Naive thymus-derived CD8-positive, alpha-beta T cell (primary cell): Measurements from ENCODE around the gene CD70. TPM values are rescaled to one million over a fixed set of nuclear protein-coding genes. Genes with fewer than 3 reads are reported as not detected.
"Not testable (repeated sequence)": the region's sequence is repeated elsewhere in the genome, so short reads cannot be mapped to it uniquely, and the experiment has no call there.

Experiments used
- ATAC-seq, 2 donors: fragments of 150-1000 bp; cut with Tn5 transposase in 1 of 2; sonication (Bioruptor Pico), chemical (Tn5 transposase) in 1 of 2; 1 replicate in 1 of 2; 2 replicates in 1 of 2; pipeline ENCODE4 v1.10.0; 2021; ENCODE audit warnings: mild to moderate bottlenecking in 2 of 2, moderate library complexity in 2 of 2
- POLR2A ChIA-PET: fragments of 350-600 bp; sonication (Branson Sonifier 250); formaldehyde crosslinking; loops from one replicate; lab custom pipeline; 2021; ENCODE audit warnings: antibody characterized with exemption; lab: Charles Lee
- DNase-seq, 10 donors: peaks; one replicate each; pipeline versions ENCODE4 v3.0.0 to v3.0.0-alpha.2; 2020 to 2022
- H3K27ac Mint-ChIP-seq, 10 donors: one replicate each; pipeline ENCODE4 v1.8.0; 2020 to 2022; ENCODE audit warnings: mild to moderate bottlenecking in 10 of 10, mixed read lengths in 10 of 10, moderate library complexity in 4 of 10, inconsistent platforms in 1 of 10
- H3K27me3 Mint-ChIP-seq, 5 donors: one replicate each; pipeline ENCODE4 v1.8.0; 2021 to 2022; ENCODE audit warnings: mixed read lengths in 5 of 5
- H3K36me3 Mint-ChIP-seq, 3 donors: one replicate each; pipeline ENCODE4 v1.8.0; 2020 to 2022; ENCODE audit warnings: mixed read lengths in 3 of 3, mild to moderate bottlenecking in 2 of 3, inconsistent platforms in 1 of 3
- H3K4me1 Mint-ChIP-seq, 4 donors: one replicate each; pipeline ENCODE4 v1.8.0; 2021 to 2022; ENCODE audit warnings: mixed read lengths in 4 of 4
- H3K4me3 Mint-ChIP-seq, 10 donors: one replicate each; pipeline ENCODE4 v1.8.0; 2020 to 2022; ENCODE audit warnings: mild to moderate bottlenecking in 10 of 10, mixed read lengths in 10 of 10, moderate library complexity in 6 of 10, inconsistent platforms in 1 of 10
- H3K9me3 Mint-ChIP-seq, 9 donors: one replicate each; pipeline ENCODE4 v1.8.0; 2020 to 2022; ENCODE audit warnings: mixed read lengths in 9 of 9, mild to moderate bottlenecking in 3 of 9, inconsistent platforms in 1 of 9, moderate library complexity in 1 of 9
- polyA plus RNA-seq, 3 donors: library from polyadenylated mRNA; unstranded; fragments of 300-500 nt; fragmentation: Illumina TruSeq; gene quantifications; one replicate each; pipeline ENCODE4 v1.2.3, GENCODE V29; 2021
- total RNA-seq, 8 experiments: library from RNA in 2 of 8; stranded (reverse) in 2 of 8; gene quantifications; one replicate each; pipeline ENCODE4 v1.2.3 and lab custom pipeline; 2021 to 2026

CD70 gene
- total and polyA plus RNA-seq, 5 experiments from 2014 or later = 0.90 TPM; not detected in 4

DNA sequence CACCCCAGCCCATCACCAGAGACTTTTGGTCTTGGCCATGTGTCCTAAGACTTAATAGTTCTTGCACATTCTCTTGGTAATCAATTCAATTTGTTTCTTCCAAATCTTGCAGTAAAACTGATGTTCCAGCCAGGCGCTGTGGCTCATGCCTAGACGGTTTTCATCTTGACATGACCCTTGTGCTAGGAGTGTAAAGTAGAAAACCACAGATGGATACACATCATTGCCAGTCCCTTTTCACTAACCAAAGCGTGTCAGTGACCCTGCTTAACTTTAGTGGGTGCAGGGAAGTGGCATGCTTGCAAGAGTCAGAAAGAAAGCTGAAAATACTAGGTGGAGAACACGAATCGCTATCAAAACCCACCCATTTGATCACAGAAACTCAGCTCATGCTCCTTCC, 18.0 kb upstream of the CD70 start:
- no peak for ATAC-seq
- POLR2A ChIA-PET = interaction anchor here (0.6 kb wide), 2 partner anchors 14 to 122 kb away, joined by 3 read pairs; no protein-coding TSS in a partner anchor

DNA sequence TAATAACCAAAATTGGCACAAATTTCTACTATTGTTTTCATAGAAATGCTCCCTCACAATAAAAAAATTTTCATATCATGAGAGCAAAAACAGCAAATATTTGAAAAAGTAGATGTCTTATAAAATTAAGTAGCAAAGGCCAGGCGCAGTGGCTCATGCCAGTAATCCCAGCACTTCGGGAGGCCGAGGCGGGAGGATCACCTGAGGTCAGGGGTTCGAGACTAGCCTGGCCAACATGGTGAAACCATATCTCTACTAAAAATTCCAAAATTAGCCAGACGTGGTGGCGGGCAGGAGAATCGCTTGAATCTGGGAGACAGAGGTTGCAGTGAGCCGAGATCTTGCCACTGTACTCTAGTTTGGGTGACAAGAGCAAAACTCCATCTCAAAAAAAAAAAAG, 17.2 kb upstream of the CD70 start:
- H3K9me3 Mint-ChIP-seq, H3K27ac Mint-ChIP-seq, H3K36me3 Mint-ChIP-seq, DNase-seq, H3K4me3 Mint-ChIP-seq, ATAC-seq: not testable (repeated sequence)
- POLR2A ChIA-PET = interaction anchor here (0.7 kb wide), 1 partner anchor 89 kb away, joined by 3 read pairs; no protein-coding TSS in a partner anchor
- Mint-ChIP-seq H3K27me3 (peaks cover 7 to 29% (median 14%) of the 10 kb centered on the region in 5 donors), H3K4me1 (peaks cover 7 to 12% (median 9%) of the 10 kb centered on the region in 4 donors)

More for the DNA sequence above, 18.0 kb upstream of the CD70 start:
- Mint-ChIP-seq H3K27me3 (peaks cover 7 to 32% (median 14%) of the 10 kb centered on the region in 5 donors), H3K4me3 (no peak overlapping the region), H3K27ac (no peak overlapping the region), H3K36me3 (peaks cover 0 to 3% (median 0%) of the 10 kb centered on the region in 3 donors), H3K9me3 (peaks cover 0 to 3% (median 0%) of the 10 kb centered on the region in 9 donors), H3K4me1 (peaks cover 2 to 5% (median 5%) of the 10 kb centered on the region in 4 donors)
- no peak for DNase-seq

DNA sequence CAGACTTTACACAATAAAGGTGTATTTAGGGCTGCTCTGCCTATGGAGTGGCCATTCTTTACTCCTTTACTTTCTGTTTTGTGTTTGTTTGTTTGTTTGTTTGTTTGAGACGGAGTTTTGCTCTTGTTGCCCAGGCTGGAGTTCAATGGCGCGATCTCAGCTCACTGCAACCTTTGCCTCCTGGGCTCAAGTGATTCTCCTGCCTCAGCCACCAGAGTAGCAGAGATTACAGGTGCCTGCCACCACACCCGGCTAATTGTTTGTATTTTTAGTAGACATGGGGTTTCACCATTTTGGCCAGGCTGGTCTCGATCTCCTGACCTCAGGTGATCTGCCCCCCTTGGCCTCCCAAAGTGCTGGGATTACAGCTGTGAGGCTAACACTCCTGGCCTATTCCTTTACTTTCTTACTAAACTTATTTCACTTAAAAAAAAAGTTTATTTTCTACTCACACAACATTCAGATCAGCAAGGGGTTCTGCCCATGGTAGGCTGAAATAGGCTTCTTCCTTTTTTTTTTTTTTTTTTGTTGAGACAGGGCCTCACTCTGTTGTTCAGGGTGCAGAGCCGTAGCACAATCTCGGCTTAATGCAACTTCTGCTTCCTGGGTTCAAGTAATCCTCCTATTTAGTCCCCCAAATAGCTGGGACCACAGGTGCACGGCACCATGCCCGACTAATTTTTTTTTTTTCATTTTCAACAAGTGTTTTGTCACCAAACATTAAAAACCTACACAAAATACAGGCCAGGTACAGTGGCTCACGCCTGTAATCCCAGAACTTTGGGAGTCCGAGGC, 15.5 kb upstream of the CD70 start:
- DNase-seq, ATAC-seq, H3K36me3 Mint-ChIP-seq, H3K27ac Mint-ChIP-seq, POLR2A ChIA-PET, H3K9me3 Mint-ChIP-seq, H3K4me3 Mint-ChIP-seq: not testable (repeated sequence)
- H3K4me1 Mint-ChIP-seq = peaks cover 9 to 19% (median 12%) of the 10 kb centered on the region in 4 donors
- H3K27me3 Mint-ChIP-seq = peaks cover 0 to 22% (median 11%) of the 10 kb centered on the region in 5 donors

DNA sequence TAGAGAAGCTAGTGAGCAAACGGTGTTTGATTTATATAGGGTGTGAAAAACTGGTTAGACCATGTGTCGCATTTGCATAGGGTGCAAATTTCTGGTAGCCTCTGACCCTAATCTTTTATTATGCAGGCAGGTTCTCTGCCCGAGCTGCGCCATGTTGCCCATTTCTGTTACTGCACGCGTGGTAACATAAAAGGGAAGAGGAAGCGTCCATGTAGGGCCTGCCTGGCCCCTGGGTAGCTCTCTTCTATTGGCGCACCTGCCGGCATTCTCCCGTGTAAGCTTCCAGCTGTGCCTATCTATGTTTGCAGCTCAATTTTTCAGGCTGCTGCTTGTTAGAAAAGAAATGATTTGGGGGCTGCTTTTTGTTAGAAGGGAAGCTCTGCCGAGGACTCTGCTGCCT, 14.0 kb upstream of the CD70 start:
- ATAC-seq = no peak
- peaks cover 10 to 21% (median 14%) of the 10 kb centered on the region in 4 donors for H3K4me1 Mint-ChIP-seq
- H3K36me3 Mint-ChIP-seq = no peaks in the 10 kb centered on the region
- no peak for DNase-seq
- peaks cover 0 to 12% (median 3%) of the 10 kb centered on the region in 5 donors for H3K27me3 Mint-ChIP-seq
- POLR2A ChIA-PET = no interaction called here
- no peak overlapping the region for H3K27ac Mint-ChIP-seq
- no peak overlapping the region for H3K4me3 Mint-ChIP-seq
- H3K9me3 Mint-ChIP-seq = no peaks in the 10 kb centered on the region

DNA sequence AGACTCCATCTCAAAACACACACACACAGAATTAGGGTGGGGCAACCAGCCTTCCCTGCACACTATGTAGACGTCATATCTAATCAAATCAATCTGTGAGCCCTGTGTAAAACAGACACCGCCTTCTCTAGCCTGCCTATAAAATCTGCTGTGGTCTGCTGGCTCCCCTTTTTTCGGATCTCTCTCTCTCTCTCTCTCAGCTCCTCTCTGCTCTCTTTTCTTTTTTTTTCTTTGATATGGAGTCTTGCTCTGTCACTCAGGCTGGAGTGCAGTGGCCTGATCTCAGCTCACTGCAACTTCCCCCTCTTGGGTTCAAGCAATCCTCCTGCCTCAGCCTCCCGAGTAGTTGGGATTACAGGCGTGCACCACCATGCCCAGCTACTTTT, 11.8 kb upstream of the CD70 start:
- H3K27me3 Mint-ChIP-seq = peaks cover 2 to 7% (median 6%) of the 10 kb centered on the region in 5 donors
- H3K27ac Mint-ChIP-seq = peak overlapping the region in 1 of 10 donors; percentile 69
- H3K36me3 Mint-ChIP-seq = no peaks in the 10 kb centered on the region
- DNase-seq (no peak), ATAC-seq (no peak)
- POLR2A ChIA-PET = no interaction called here
- H3K4me1 Mint-ChIP-seq = peaks cover 10 to 21% (median 14%) of the 10 kb centered on the region in 4 donors
- H3K9me3 Mint-ChIP-seq = no peaks in the 10 kb centered on the region
- H3K4me3 Mint-ChIP-seq = no peak overlapping the region

DNA sequence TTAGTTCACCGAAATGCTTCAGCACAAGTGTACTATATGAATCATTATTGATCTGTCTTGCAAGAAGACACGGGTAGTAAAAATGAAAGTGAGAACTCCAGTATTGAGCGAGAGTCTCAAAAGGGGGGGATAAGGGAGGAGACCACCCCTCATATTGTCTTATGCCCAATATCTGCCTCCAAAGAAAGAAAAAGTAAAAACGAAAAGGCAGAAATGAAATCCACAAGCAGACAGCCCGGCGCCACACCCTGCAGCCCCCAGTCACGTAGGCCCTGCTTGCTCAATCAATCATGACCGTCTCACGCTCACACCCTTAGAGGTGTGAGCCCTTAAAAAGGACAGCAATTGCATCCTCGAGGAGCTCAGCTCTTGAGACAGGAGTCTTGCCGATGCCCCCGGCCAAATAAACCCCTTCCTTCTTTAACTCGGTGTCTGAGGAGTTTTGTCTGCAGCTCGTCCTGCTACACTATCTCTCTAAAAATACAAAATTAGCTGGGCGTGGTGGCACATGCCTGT, 10.6 kb upstream of the CD70 start:
- ATAC-seq, POLR2A ChIA-PET, H3K36me3 Mint-ChIP-seq, H3K9me3 Mint-ChIP-seq, DNase-seq, H3K27me3 Mint-ChIP-seq: not testable (repeated sequence)
- Mint-ChIP-seq H3K27ac (peak overlapping the region in 6 of 10 donors; percentile 50 to 71 (median 57)), H3K4me3 (peak overlapping the region in 6 of 10 donors; percentile 18 to 86 (median 46)), H3K4me1 (peaks cover 10 to 21% (median 14%) of the 10 kb centered on the region in 4 donors)

DNA sequence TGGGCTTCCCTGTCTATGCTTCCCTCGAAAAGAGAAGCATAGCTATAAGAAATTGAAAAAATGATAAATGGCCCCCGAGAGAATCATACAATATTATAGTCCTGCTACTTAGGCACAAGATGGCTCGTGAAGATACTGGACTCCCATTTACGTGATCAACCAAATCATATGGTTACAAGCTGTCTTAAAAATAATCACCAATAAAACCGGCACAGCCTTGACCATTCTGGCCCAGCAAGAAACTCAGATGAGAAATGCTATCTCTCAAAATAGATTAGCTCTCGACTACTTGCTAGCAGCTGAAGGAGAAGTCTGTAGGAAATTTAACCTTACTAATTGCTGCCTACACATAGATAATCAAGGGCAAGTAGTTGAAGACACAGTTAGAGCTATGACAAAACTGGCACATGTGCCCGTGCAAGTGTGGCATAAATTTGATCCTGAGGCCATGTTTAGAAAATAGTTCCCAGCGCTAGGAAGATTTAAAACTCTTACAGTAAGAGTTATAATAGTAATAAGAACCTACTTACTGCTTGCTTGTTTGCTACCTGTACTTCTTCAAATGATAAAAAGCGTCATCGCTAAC, 10.1 kb upstream of the CD70 start:
- Mint-ChIP-seq H3K27ac (peak overlapping the region in 2 of 10 donors; percentile 54 to 60), H3K4me3 (peak overlapping the region in 3 of 10 donors; percentile 57 to 86 (median 74)), H3K4me1 (peaks cover 10 to 21% (median 14%) of the 10 kb centered on the region in 4 donors)
- ATAC-seq, H3K27me3 Mint-ChIP-seq, DNase-seq, H3K36me3 Mint-ChIP-seq, POLR2A ChIA-PET, H3K9me3 Mint-ChIP-seq: not testable (repeated sequence)

DNA sequence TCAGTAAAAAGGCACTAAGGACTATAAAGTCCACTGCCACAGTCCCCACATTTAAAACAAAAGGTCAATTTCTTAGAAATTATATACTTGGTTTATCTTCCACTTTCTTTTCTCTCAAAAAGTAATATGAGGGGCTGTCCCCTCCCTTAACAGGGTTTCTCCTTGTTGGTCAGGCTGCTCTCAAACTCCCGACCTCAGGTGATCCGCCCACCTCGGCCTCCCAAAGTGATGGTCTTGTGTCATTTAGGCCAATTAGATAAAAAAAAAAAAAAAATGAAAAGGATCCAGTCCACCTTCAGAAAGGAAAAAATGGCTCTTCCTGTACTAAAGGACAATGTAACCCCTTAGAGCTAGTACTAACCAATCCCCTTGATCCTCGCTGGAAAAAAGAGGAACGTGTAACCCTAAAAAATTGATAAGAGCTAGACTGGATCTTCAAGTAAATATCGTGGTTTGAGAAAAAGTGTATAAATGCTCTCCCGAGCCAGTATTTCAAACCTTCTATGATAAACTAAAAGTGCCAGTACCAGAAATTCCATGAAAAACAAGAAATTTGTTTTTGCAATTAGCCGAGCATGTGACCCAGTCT, 9.0 kb upstream of the CD70 start:
- no peaks in the 10 kb centered on the region for H3K36me3 Mint-ChIP-seq
- no peak overlapping the region for H3K27ac Mint-ChIP-seq
- no peak for DNase-seq
- H3K27me3 Mint-ChIP-seq = peaks cover 2 to 9% (median 7%) of the 10 kb centered on the region in 5 donors
- POLR2A ChIA-PET = interaction anchor here (0.7 kb wide), 1 partner anchor 10 kb away, joined by 3 read pairs; no protein-coding TSS in a partner anchor
- no peaks in the 10 kb centered on the region for H3K9me3 Mint-ChIP-seq
- H3K4me1 Mint-ChIP-seq = peaks cover 10 to 21% (median 14%) of the 10 kb centered on the region in 4 donors
- no peak overlapping the region for H3K4me3 Mint-ChIP-seq
- ATAC-seq = no peak

DNA sequence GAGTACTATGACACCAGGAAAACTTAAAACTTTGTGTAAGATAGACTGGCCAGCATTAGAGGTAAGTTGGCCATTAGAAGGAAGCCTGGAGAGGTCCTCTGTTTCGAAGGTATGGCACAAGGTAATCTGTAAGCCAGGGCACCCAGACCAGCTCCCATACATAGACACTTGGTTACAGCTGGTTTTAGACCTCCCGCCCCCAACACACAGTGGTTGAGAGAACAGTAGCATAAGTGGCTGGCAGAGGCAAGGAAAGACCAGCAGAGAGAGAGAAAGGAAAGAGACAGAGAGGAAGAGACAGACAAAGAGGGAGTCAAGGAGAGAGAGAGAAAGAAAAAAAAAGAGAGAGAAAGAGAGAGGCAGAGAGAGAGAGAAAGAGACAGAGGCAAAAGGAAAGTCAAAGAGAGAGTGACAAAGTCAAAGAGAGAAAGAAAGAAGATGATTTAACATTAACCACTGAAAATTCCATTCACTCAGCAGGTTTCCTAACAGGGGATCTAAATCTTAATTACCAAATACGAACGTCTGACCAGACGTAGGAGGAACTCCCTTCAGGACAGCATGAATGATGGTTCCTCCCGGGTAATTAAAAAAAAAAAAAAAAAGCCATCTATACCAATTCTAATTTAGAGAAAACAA, 7.4 kb upstream of the CD70 start:
- H3K9me3 Mint-ChIP-seq, DNase-seq, H3K36me3 Mint-ChIP-seq, ATAC-seq, POLR2A ChIA-PET, H3K4me3 Mint-ChIP-seq: not testable (repeated sequence)
- Mint-ChIP-seq H3K27me3 (peaks cover 8 to 21% (median 15%) of the 10 kb centered on the region in 5 donors), H3K4me1 (peaks cover 3 to 13% (median 6%) of the 10 kb centered on the region in 4 donors), H3K27ac (peak overlapping the region in 1 of 10 donors; percentile 31)

DNA sequence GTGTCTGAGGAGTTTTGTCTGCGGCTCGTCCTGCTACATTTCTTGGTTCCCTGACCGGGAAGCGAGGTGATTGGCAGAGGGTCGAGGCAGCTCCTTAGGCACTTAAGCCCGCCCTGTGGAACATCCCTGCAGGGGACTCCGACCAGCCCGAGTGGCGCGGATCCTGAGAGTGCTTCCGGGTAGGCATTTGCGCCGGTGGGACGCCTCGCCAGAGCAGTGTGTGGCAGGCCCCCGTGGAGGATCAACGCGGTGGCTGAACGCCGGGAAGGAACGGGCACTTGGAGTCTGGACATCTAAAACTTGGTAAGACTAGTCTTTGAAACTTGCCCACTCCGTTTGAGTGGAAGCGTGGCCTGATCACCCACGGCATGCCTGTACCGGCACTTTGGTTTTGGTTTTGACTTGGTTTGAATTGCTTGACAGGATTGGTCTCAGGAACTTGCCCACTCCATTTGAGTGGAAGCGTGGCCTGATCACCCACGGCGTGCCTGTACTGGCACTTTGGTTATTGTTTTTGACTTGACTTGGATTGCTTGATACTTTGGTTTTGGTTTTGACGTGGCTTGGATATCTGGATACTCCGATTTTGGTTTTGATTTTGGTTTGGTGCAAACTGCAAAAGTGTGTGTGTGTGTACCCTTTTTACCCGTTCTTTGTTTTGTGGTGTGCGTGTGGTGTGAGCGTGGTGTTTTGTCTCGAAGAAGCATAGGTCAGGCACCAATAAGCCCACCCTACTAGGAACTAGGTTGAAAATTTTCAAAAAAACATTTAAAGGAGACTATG, 6.7 kb upstream of the CD70 start:
- Mint-ChIP-seq H3K27me3 (peaks cover 9 to 26% (median 17%) of the 10 kb centered on the region in 5 donors), H3K4me3 (peak overlapping the region in 1 of 10 donors; percentile 13), H3K27ac (peak overlapping the region in 1 of 10 donors; percentile 46)
- H3K4me1 Mint-ChIP-seq, ATAC-seq, POLR2A ChIA-PET, DNase-seq, H3K36me3 Mint-ChIP-seq, H3K9me3 Mint-ChIP-seq: not testable (repeated sequence)

DNA sequence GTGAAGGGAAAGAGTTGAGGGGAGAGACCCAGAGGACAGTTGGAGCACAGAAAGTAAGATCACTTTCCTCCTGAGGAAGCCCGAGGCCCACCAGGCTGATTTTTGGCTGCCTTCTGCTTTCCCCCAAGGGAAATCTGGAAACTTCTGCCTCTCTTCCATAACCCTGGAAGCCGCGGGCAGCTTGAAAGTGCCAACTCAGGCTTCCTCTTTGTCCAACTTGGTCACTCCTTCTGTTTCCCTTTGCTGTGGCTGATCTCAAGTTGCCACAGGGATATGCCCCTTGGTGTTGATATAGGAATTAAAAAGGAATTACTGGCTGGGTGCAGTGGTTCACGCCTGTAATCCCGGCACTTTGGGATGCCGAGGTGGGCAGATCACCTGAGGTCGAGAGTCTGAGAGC, 5.7 kb upstream of the CD70 start:
- Mint-ChIP-seq H3K27ac (no peak overlapping the region), H3K36me3 (no peaks in the 10 kb centered on the region), H3K27me3 (peaks cover 12 to 33% (median 24%) of the 10 kb centered on the region in 5 donors), H3K4me3 (no peak overlapping the region), H3K4me1 (peaks cover 0 to 9% (median 3%) of the 10 kb centered on the region in 4 donors), H3K9me3 (no peaks in the 10 kb centered on the region)
- DNase-seq = no peak
- POLR2A ChIA-PET = no interaction called here
- no peak for ATAC-seq
